NCI-H1092 treated with DMSO at 0.1 percent for 48 hours (cell line): ENCODE data around the gene AGAP6.
A peak's percentile ranks its signal among the peaks of the same experiment; 100 is the strongest.
"Not testable (repeated sequence)": the region's sequence is repeated elsewhere in the genome, so short reads cannot be mapped to it uniquely, and the experiment has no call there.

Experiments used
- DNase-seq: peaks from one replicate; lab custom pipeline; 2025; lab: John Stamatoyannopoulos, UW

AGAP6 gene

DNA sequence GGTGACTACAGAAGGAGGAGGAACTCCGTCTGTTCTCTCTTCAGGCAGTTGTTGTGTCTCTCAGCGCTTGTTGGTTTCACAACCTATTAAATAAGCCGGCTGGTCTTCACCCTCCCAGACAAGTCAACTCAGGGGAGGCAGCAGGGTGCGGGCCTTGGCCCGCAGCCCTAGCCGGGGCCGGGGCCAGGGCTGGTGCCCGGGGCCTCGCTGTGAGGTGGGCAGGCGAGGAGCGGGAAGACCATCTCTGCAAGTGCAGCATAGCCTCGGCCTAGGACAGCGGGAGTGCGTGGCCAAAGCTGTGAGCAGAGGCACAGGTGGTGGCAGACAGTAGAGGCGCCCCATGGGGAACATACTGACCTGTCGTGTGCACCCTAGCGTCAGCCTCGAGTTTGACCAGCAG, at the start of gene AGAP6:
TSS of gene AGAP6 (plus strand) at position 31 of the 400 bp plus-strand sequence. CDS start at position 341, 310 bp downstream.
- DNase-seq = not testable (repeated sequence)

DNA sequence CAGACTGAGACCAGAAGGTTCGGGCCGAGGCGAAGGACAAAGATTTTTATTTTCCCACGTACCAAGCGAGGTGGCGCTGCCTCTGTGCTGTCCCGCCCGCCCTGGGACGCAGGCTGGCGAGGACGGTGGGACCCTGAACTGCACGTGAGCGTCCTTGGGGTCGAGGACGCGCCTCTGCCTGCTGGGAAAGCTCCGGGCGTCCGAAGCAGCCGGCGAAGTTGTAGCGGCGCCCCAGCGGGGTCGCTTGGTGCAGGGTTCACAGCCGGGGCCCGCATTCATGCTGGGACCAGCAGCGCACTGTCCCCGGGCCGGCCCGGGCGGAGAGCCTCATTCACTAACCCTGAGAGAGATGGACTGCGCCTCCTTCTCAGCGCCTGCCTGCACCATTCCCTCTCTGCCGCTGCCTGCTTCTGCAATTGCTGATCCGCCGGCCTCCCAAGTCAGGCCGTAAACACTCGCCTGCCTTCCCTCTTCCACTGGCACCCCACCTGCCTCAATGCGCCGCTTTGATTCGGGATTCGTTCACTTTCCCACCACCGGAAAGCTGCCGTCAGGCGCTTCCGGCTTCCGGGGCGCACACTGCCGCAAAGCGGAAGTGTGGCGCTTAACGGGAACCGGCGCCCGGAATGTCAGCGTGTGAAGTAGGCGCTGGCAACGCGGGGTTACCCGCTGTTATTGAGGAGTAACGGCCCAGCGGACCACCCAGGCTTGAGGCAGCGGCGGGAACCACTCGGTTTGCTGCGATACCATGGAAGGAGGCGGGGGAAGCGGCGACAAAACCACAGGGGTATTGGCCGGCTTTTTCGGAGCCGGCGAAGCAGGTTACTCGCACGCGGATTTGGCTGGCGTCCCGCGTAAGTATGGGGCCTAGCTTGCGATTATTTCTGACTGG, 46.5 kb upstream of the AGAP6 start, which contains the start of the genes PARG and TIMM23B:
TSS of gene PARG (minus strand) at position 581 of the 892 bp plus-strand sequence. CDS start at position 279, 302 bp downstream.
TSS of gene TIMM23B (plus strand) at position 607 of the 892 bp plus-strand sequence. CDS start at position 749, 142 bp downstream.
- peak; percentile 60 for DNase-seq

DNA sequence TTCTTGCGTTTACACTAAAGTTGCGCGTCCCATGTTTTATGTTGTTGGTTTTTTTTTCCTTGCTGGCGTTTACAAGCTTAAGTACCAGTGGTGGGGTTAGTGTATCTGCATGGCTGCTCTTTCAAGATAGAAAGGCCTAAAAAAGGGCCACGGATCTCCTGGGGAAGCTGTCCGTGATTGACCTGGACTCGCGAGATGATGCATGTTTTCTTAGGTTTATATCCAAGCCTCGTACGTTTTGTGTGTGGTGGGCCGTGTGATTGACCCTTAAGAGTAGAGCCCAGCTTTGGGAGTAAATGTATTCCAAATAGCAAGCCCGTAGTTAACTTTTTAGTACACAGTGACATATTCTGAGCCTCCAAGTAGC, 45.9 kb upstream of the AGAP6 start:
- not testable (repeated sequence) for DNase-seq

DNA sequence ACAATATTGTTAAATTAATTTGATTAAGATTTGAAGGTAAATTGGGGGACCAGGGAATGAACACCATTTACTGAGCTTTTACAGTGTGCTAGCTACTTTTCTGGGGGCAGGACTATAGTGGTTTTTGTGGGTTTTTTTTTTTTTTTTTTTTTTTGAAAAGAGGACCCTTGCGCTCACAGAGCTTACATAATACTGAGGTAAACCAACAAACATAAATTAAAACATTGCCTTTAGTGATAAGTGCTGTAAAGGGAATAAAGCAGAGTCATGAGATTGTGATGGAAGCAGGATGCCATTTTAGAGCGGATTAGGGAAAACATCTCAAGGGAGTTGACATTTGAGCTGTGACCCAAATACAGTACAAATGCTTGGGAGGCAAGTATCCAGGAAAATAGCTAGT, 44.6 kb upstream of the AGAP6 start:
- DNase-seq = not testable (repeated sequence)

DNA sequence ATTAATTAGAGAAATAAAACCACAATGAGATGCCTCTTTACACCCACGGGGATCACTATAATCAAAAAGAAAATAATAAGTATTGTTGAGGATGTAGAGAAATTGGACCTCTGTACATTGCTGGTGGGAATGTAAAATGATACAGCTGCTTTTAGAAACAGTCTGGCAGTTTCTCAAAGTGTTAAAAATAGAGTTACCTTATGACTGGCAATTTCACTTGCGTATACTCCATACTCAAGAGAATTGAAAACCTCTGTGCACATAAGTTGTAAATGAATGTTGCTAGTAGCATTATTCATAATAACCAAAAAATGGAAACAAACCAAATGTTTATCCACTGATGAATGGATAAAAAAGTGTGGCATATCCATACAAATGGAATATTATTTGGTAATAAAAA, 40.1 kb upstream of the AGAP6 start:
- DNase-seq = not testable (repeated sequence)

DNA sequence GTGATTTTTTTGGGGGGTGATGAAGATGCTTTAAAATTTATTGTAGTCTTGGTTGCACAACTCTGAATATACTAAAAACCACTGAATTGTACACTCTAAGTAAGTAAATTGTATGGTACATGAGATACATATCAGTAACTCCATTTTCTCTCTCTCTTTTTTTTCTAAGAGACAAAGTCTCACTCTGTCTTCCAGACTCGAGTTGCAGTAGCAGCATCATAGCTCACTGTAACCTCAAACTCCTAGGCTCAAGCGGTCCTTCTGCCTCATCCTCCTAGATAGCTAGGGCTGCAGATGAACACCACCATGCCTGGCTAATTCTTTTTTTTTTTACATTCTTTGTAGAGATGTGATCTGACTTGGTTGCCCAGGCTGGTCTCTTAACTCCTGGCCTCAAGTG, 39.5 kb upstream of the AGAP6 start:
- not testable (repeated sequence) for DNase-seq

DNA sequence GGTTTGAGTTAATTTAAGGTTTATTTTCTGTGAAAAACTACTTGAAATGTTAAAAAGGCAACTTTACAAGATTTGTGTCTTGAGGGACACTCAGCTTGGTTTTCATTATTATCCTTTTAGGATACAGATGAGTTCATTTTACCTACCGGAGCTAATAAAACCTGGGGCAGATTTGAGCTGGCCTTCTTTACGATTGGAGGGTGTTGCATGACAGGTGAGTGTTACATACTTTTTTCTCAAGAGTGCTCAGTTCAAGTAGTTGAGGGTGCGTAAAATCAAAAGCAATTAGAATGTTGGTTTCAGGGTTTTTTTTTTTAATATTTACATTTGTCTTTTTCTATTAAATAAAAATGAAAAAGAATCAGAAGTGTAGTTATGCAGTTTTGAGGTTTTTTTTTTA, 36.2 kb upstream of the AGAP6 start:
- not testable (repeated sequence) for DNase-seq

DNA sequence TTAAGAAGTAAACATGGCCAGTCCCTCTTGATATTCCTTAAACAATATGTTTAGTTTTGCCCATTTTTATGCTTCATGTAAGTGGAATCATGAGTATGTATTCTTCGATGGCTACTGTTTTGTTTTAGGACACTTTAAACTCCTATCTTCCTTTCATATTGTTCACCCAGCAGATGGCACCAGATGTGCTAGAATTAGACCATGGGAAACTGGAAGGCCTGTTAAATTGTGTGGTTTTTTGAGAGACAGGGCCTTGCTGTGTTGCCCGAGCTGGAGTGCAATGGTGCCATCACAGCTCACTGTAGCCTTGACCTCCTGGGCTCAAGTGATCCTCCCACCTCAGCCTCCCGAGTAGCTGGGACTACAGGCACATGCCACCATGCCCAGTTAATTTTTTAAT, 35.1 kb upstream of the AGAP6 start:
- DNase-seq = not testable (repeated sequence)

DNA sequence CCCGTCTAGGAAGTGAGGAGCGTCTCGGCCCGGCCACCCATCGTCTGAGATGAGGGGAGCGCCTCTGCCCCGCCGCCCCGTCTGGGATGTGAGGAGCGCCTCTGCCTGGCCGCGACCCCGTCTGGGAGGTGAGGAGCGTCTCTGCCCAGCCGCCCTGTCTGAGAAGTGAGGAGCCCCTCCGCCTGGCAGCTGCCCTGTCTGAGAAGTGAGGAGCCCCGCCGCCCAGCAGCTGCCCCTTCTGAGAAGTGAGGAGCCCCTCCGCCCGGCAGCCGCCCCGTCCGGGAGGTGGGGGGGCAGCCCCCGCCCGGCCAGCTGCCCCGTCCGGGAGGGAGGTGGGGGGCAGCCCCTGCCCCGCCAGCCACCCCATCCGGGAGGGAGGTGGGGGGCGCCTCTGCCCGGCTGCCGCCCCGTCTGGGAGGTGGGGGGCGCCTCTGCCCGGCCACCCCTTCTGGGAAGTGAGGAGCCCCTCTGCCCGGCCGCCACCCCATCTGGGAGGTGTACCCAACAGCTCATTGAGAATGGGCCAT, 17.8 kb upstream of the AGAP6 start:
- DNase-seq = not testable (repeated sequence)

DNA sequence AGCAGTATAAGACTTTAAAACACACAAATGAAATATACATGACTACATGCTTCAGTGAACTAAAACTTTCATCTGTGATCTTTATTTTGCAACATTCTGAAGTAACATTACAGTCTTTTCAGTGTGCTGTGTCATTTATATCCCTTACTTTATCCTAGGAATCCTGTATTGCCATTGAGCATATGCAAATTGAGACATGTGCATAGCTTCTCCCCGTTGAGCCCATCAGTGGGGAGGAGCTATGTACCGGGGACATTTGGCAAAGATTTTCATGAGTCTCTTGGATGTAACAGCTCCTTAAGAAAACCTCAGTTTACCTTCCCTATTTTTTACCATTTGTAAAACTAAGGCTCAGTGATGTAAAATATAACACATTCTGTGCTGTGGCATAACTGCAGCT, 16.7 kb upstream of the AGAP6 start:
- DNase-seq = not testable (repeated sequence)

DNA sequence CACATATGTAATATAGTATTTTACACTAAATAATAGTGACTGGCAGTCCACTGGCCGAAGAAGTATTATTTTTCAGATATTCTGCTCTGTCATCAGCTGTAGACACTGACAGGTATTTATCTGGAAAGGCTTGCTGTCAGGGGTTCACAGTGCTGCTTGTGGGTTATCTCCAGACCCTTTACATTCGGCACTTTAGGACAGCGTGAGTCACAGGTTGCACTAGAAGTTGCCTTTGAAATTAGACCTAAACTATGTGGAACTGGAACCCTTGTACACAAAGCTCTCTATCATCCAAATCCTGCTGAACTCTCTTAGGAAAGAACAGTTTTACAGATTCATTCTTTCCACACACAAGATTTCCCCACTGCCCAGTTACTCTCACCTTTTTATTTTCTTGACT, 16.1 kb upstream of the AGAP6 start:
- not testable (repeated sequence) for DNase-seq

DNA sequence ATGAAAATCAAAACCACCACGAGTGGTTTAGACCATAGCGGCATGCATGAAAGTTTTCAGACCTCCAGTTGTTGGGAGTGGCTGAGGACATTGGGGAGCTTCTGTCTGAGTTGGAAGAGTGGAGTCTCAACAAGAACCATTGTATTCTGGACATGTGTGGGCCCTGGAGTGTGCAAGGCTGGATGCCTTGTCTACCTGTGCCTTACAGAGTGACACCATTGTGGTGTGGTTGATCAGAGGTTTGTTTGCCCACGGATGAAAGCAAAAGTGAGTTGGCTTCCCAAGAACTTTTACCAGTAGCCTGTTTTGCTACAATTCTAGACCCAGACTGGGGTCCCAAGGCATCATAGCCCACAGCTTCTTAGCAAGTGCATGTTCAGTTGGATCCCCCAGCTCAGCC, 10.4 kb upstream of the AGAP6 start:
- DNase-seq = not testable (repeated sequence)

DNA sequence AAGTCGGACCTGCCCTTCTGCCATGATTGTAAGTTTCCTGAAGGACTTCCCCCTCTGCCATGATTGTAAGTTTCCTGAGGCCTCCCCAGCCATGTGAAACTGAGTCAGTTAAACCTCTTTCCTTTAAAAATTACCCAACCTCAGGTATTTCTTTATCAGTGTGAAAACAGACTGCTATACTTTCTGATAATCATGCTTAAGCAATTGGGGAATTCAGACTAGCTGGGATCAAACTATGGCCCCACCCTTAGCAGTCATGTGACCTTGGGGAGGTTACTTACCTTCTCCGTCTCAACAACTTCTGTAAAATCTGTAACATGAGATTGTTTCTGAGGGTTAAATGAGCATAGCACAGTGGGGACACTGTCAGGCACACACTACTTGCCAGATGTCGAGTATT, 999 bp upstream of the AGAP6 start:
- DNase-seq = not testable (repeated sequence)

DNA sequence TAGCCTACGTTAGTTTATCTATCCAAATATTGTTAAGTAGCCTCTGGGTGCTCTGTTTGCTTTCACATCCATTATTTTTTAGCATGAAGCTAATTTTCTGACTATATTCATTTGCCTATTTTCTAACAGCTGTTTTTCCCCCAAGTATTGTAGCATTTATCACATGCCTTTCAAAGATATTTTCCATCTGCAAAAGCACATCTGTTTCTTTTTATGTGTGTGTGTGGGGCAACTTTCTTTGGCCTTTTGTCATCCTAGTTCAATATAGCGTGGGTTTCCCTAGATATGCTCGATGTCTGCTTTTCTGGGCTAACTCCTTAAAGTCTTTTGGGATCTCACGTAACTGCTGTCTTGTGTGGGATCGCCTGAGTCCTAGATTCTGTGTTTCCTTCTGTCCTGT, 7.1 kb downstream of the AGAP6 start:
- DNase-seq = not testable (repeated sequence)

DNA sequence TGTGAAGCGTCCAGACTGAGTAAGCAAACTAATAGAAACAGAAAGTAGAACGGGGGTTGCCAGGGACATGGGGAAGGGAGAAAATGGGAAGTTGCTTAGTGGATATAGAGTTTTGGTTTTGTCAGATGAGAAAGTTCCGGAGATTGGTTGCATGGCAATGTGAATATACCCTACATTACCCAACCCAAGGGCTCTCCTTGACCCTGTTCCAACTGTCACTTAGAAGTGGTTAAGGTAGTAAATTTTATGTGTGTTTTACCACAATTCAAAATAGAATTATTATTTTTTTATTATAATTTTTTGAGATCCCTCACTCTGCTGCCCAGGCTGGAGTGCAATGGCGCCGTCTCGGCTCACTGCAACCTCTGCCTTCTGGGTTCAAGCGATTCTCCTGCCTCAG, 25.8 kb downstream of the AGAP6 start:
- not testable (repeated sequence) for DNase-seq

DNA sequence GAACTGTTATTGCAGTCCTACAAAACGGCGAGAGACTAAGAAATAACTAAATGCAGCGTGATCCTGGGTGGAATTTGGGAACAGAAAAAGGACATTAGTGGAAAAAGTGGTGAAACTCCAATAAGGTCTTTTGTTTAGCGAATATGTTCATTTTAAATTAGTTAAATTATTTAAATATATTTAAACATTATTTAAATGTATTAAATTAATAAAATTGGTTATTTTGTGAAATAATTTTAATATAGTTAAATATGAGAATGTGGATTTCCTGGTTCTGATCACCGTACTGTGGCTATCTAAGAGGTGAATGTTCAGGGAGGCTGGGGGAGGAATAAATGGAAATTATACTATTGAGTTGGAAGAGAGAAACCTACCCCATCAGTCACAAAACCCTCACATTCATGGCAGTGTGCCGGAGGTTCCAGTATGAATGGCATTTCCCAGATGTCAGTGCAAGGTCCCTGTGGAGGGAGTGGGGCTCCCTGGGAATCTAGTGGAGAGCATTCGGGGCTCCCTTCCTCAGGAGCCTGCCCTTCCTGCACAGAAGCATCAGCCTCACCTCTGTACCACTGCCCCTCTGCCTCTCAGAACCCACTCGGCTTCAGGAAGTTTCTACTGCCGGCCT, 27.5 kb downstream of the AGAP6 start:
- DNase-seq = not testable (repeated sequence)

DNA sequence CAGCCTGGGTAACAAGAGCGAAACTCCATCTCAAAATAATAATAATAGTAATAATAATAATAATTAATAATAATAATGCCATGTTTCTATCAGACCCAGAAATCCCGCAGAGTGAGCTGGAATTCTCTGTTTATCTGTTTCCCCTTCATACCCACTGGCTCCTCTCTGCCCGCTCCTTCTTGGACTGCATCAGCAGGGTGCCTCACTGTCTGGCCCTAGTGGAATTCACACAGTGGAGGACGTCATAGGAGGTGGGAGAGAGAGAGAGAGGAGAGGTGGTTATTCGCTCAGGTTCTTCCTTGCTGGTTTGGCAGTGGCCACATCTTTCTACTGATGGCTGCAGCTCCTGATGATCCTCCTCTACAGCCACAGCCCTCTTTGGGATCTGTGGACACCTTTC, 28.7 kb downstream of the AGAP6 start:
- not testable (repeated sequence) for DNase-seq

DNA sequence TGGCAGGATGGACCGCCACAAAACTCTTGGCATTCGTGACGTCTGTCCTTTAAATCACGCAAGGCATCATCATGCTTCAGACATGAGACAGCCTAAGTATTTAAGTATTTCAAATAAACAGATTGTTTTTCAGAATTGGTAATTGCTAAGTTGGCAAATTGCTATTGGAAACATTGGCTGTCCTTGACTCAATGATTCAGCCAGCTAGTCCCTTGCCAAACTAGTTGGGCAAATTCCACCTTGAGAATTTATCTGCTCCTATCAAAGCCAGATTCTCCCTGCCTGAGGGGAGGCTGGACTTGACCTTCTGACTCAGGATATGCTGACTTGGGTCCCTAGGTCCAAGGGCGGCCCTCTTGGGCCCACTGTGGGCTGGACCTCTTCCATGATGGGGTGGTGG, 29.4 kb downstream of the AGAP6 start:
- not testable (repeated sequence) for DNase-seq

DNA sequence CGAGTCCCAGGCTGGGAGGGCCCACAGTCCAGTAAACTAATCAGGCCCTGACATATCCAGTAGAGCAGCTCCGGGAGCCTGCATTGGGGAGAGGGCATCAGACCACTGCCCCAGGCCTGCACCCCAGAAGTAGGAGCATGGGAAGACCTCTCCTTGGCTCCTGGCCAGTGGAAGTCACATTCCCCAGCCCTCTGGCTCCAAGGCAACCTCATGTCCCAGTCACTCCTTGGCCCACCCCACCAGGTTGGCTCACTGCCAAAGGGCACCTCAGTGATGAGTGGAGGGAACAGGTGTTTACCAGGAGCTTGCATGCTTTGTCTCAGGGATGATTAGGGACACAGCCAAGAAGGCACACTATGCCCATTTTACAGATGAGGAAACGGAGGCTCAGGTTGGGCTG, 31.1 kb downstream of the AGAP6 start:
- DNase-seq = not testable (repeated sequence)

DNA sequence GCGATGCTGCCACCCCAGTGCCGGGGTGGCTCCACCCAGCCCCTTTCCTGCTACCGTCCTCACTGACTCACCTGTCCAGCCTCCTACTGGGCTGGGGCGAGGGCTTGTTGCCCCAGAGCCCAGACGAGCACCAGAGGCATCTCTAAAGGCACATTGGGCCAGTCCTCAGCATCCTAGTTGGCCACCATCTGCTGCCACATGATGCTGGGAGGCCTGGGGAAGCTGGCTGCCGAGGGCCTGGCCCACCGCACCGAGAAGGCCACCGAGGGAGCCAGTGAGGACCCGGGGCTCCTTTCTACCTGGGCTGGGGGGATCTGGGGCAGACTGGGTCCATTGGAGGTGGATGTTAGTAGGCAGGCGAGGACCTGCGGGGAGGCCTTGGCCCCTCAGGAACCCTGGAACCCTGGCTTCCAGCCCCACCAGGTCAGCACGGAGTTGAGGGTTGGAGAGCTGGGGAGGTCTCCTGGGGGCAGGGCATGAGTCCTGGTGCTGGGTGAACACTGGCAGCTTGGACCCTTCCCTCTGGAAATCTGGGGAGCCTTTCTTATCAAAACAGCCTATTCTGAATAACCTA, 32.3 kb downstream of the AGAP6 start:
- not testable (repeated sequence) for DNase-seq

DNA sequence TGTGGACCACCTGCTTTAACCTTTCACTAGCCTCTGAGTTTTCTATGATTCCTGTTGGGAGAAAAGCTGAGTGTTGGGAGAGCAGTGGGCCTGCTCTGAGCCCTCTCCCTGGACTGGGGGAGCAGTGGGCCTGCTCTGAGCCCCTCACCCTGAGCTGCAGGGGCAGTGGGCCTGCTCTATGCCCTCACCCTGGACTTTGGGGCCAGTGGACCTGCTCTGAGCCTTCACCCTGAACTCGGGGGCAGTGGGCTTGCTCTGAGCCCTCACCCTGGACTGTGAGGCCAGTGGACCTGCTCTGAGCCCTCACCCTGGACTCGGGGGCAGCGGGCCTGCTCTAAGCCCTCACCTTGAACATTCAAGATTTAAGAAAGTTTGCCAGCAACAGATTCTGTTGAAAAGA, 33.4 kb downstream of the AGAP6 start:
- DNase-seq = no peak

DNA sequence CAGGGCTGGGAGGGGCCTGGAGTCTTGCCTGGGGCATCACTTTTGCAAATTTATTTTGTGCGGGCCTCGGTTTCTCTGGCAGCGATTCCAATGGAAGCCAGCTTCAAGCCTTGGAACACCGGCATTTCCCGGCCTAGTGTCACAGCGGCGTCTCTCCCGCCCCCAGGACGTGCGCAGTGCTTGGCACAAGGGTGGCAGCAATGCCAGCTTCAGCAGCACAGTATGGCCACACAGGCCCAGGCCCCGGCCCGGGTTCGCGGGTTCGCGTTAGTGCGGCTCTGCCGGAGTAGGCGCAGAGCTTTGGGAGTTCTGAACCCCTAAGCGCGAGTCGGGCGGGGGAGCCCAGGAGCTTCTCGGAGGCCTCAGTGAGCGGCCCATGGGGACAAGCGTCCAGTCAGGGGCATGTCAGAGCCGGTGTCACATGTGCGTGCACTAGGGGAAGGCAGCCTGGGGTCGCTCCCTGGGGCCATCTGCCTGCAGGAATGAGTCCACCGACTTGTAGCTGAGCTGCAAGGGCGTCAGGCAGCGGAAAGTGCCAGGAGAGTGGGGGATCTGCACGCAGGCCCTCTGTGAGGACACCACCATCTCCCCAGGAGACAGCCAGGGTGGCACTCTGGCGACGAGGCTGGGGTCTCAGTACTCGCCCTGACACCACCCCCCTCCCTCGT, 36.6 kb downstream of the AGAP6 start:
- not testable (repeated sequence) for DNase-seq
